Posterior cingulate gyrus (tissue), 11 donors: ENCODE measurements around the gene MPRIP.
A peak's percentile ranks its signal among the peaks of the same experiment; 100 is the strongest.

Source experiments
- DNase-seq, 10 donors: peaks; one replicate each; pipeline versions ENCODE4 v3.0.0 to v3.0.0-alpha.2; 2020 to 2021; ENCODE audit warnings: mixed read lengths in 3 of 10
- intact Hi-C: fragments of 100-400 bp; cut with DNase I; formaldehyde crosslinking; loops from one replicate; pipeline ENCODE4 v1.15.1; 2023

The MPRIP gene

DNA sequence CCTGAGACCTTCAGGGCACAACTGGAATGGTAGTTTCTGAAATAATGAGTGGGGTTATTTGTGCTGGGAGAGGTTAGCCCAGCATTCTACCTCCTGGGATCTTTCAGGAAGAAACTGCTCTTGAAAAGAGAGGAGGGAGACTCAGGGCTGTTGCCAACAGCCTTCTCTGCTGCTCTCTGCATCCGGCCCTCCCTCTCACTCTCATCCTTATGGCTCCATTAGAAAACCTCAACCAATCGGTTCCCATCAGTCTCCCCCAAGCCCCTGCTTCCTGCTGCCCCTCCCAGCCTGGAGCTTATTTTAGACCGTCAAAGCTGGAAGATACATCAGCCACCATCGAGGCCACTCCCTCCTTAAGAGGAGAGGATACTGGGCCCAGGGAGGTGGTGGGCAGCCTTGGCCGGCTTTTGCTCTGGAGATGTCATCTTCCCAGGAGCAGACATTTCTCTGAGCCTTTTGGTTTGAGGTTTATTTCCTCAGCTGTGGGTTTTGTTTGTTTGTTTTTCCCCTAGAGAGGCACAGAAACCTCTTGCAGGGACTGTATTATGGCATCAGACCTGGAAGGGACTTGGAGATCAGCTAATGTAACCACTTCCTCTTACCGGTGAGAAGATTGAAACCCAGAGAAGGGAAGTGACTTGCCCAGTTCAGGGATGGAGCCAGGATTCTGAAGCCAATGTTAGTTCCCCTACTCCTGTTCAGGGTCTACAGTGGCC lies 2.7 kb downstream of the MPRIP start:
- DNase-seq = peak in 4 of 10 donors; percentile 13 to 83 (median 58)
- intact Hi-C loops = loop anchor here (5.0 kb wide), 2 partner anchors 43 to 102 kb away; no protein-coding TSS in a partner anchor

DNA sequence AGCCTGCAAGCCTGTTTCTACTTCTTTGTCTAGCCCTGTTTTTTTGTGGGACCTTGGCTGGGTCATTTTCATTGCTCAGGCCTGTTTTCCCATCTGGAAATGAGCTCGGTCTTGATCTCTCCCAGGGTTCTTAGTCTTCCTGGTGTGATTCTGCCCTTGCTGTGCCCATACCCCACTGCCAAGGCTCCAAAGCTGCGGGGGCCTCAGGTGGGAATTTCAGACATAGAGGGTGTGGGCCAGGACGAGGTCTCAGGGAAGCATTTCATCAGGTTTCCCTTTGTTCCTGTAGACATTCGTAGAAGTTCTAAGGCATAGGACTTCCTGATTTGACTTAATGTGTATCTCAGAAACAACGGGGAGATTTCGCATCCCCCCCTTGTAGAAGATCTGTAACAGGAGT lies 5.8 kb downstream of the MPRIP start:
- no peak for DNase-seq
- intact Hi-C loops = loop anchor here (5.0 kb wide), 1 partner anchor 46 kb away; no protein-coding TSS in a partner anchor

DNA sequence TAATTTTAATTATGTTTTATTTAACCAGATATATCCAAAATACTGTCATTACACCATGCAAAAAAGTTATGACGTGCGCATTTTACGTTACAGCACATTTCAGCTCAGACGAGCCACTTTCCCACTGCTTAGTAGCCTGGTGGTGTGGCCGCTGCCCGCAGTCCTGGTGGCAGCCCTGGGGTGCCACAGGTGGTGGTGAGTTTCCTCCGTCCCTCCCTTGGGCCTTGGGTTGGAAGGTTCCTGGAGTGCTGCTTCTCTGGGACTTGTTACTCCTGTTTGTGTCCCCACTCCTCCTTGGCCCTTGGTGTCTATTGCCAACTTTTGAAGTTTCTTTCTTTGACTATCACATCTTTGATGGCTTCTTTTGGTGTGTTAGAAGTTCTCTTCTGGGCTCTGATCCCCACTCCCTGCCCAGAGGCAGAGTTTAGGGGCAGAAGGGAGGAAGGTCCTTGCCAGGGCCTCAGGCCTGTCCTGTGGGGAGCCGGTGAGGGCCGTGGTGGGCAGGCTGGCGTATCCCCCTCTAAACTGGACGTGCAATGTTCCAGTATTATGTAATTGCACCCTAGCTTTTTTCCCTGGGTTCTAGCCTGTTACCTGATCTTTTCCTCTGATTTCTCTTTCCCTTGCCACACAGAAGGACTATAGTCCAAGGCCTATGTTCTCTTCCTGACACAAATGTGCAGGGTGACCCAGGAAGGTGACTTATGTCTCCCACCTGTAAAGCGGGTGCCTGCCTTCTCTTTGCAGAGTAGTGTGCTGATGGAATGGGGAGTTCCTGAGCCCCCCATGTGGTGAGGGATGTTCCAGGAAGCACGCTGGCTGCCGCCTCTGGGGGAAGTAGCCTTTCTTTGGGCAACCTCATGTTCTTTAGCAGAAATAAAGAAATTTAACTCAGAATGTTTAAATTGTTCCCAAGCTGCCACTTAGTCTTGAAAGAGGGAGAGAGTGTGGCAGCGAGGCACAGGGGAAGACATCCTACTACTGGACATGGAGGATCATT lies 8.4 kb downstream of the MPRIP start:
- intact Hi-C loops = no loop called here
- DNase-seq = peak in 1 of 10 donors; percentile 3

DNA sequence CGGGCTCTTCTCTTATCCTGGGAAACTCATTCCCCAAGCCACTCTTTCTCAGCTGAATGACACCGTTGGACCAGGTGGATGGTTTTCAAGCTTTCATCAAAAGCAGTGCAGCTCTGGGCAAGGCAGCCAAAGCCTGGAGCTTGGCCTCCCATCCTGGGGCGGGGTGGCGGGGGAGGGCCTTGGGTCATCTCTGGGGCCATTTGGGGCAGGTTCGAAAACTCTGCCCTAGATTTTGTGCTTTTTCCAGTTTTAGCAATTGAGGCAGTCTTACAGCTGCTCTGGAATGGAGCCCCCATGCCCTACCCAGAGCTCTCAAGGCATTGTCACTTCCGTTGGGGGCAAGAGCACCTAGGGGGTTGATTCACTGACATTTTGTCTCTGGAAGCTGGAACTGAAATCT lies 9.1 kb downstream of the MPRIP start:
- peak in 1 of 10 donors; percentile 7 for DNase-seq
- intact Hi-C loops = no loop called here

DNA sequence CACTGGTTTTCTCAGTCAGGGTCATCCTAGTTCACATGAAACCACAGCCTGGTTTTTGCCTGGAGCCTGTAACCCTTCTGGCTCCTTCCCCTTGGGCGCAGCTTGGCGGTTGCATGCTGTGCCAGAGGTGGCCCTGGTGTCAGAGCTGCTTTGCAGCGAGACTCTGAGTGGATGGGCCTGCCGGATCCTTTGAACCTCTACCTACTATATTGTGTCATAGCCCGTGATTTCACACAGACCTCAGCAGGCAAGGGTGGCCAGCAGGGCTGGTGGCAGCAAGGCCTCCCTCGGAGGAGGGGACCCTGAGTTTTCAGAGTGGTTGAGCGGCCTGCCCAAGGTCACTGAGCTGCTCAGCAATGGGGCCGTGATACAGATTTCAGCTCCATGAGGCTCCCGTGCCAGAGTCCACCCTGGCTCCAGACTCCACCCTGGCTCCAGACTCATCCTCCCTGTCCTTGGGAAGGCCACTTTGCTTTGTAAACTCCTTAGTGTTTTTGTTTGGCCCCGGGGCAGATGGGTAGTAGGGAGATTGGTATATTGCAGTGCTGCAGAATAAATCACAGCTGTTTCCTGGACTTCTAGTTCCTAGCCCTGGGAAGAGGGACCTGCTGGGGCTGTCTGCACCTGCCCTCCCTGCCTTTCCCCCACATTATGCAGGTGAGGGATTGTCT lies 9.7 kb downstream of the MPRIP start:
- peak in 1 of 10 donors; percentile 8 for DNase-seq

DNA sequence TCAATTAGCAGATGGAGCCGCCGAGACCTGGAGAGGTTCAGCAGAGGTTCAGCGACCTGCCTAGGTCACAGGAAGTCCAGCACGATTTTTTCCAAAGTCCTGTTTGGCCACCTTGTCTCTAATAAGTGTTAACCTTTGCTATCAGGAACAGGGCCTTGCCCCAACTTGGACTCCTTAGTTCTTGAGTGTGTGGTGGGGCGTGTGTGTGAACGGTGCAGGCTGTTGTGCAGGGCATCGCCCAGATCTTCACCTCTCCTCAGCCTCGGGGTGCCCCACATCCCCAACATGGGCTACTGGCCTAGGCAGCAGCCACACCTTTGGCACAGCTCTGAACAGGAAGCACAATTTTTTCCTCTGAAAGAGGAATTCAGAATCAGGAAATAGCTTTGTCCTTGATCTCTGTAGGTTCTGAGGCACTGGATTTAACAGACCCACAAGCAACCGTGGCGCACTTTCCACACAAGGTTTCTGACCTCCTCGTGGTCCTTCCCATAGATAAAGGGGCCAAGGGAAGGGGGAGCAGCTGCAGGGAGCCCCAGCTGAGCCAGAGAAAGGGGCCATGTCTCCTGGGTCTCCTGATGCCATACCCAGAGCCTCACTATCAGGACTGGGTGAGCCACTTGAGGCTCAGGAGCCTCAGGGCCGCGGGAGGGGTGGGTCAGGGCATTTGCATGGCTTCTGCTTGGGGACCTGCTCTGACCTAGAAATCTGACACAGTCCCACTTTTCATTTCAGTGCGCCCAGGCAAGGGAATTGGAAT lies 10.4 kb downstream of the MPRIP start:
- intact Hi-C loops = no loop called here
- peak in 1 of 10 donors; percentile 4 for DNase-seq

More for the DNA sequence above, 9.7 kb downstream of the MPRIP start:
- intact Hi-C loops = no loop called here

DNA sequence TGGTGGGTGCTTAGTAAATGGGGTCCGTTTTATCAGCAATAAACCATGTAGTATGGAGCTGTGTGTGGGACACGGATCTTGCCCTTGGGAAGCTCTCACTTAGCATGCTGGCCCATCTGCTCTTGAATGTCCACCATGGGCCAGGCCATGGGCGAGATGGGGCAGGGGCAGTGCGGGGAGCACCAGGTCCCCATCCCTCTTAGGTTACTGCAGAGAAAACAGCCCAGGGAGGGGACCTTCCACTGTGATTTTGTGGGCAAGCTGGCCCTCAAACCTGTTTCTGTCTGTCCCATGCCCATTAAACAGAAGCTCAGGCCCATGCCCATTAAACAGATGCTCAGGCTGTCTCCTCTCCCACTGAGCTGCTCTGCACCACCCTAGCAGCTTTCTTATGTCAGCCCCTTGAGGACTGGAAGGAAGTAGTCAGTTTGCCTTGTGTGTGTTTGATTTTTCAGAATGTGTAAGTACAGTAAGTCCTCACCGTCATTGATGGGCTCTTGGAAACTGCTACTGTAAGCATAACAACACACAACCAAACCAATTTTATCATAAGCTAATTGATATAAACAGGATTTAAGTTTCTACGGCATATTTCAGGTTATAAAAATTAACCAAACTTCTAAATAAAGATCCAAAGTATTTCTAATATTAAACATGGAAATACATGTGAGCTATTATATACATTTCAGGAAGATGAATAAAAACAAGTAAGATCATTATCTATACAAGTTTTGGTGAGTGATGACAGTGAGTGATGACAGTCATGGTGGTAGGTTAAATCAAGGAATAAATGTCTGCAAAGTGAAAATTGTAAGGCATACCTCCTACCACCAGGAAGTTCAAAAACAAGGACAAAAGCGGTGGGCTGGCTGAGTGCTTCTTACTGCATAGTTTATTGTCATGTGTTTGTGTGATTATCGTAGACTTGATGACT lies 11.5 kb downstream of the MPRIP start:
- intact Hi-C loops = no loop called here
- no peak for DNase-seq

DNA sequence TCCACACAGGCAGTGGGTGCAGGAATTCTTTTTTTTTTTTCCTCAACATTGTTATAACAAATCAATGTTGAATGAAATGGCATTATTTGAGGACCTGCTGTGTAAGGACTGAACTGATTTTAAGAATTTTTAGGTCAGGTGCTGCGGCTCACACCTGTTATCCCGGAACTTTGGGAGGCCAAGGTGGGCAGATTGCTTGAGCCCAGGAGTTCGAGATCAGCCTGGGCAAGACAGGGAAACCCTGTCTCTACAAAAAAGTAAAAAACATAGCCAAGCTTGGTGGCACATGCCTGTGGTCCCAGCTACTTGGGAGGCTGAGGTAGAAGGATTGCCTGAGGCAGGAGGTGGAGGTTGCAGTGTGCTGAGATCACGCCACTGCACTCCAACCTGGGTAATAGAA lies 12.4 kb downstream of the MPRIP start:
- intact Hi-C loops = no loop called here
- DNase-seq = no peak

DNA sequence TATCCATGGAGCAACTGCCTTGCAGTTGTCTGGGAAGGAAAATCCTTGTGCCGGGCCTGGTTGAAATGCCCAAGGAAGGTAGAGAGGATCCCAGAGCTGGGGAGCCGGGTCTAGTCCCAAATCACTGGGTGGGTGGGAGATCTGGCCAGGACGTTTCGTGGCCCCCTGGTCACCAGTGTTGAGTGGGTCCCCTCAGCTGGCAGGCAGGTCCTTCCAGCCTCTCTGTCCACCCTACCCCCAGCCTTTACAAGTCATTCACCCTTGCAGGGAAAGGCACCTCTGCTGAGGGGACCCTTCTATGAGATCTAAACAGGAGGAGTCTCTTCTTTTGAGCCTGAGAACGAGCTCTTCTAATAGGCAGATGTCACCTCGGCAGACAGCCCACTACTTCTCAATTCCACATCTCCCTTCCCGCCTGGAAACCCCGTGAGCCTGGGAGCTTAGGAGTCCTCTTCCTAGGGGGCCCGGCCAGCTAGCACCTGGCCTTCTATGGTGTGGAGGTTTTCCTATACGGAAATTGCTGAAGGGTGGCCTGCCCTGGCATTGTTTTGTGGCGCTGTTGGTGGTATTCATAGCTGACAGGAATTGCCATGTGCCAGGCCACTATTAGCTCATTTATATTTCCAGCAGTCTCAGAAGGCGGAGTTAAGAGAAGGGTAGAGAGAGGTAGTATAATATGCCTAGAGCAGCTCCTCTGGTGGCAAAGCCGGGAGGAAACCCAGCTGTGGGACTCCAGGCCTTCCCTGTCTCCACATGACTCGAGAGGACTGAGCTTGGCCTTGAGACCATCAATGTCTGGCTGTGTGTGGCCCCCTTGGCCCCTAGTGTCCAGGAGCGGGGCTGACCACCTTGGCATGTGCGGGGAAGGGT lies 13.3 kb downstream of the MPRIP start:
- peak in 1 of 10 donors; percentile 72 for DNase-seq
- intact Hi-C loops = no loop called here

DNA sequence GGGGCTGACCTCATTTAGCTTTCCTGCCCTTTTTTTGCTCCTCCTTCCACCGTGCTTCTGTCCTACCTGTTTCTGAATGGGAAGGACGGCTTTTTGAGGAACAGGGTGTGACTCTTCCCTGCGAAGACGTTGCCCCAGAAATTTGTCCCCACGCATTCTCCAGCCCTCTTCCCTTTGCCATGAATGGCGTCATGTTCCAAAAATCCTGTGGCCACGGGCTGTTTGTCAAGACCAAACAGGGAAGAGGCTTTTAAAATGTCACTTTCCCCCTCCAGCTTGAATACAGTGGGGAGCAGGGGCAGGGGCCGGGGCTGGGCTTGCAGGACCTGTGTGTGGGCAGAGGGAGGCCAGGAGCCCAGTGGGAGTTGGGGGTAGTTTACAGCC lies 13.9 kb downstream of the MPRIP start:
- intact Hi-C loops = no loop called here
- DNase-seq = peak in 1 of 10 donors; percentile 80

DNA sequence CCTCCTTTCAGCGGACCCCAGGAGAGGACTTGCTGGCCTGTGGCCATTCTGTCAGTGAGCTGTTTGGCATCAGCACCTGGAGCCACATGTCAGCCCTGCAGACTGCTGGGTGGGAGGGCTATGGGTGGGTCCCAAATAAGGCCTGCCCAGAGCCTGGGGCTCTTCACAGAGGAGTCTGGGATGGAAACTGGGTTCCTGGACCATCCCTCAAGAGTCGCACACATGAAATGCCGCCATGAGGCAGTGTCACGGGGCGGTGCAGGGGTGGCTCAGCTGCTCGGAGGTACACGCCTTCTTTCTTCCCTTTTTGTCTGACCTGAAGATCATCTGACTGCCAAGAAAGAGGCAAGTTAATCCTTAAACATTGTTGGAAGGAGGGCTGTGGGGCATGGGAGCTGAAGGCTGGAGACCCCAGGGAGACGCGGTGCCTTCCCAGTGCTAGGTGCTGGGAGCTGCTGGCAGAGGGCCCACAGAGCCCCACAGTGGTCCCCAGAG lies 14.8 kb downstream of the MPRIP start:
- peak in 2 of 10 donors; percentile 3 to 61 for DNase-seq
- intact Hi-C loops = no loop called here

DNA sequence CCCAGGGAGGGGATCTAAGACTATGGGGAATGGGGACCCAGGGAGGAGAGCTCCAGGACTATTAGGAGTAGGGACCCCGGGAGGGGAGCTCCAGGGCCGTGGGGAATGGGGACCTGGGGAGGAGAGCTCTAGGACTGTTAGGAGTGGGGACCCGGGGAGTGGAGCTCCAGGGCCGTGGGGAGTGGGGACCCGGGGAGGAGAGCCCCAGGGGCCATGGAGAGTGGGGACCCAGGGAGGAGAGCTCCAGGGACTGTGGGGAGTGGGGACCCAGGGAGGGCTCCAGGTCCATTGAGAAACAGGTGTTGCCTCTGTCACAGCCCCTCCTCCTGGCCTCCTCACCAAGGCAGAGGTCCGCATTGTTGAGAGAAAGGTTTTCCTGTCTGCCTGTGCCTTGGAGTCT lies 16.0 kb downstream of the MPRIP start:
- intact Hi-C loops = no loop called here
- peak in 2 of 10 donors; percentile 4 to 58 for DNase-seq

DNA sequence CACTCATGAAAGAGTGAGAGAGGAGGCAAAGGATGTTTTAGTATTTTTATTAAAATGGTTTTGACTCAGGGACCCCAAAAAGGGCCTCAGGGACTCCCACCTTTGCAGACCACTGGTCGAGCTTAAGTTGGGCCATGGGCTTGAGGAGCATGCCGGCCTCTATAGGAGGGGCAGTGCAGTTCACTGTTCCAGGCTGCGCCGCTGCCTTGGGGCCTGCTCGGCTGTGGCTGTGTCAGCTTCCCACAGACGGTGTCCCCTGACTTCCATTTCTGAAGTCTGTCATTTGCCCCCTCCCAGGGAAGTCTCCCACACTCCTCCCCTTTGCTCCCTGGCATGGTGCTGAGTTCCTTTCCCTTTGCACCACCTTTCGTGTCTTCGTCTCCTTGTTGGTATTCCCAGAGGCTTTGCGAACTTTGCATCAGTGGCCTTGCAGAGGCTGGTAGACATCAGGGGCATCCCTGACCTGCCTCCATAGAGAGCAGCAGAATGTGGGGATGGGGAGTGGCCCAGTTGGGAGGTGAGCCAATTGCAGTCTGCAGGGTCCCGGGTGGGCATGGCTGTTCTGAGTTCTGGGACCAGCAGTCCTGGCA lies 17.1 kb downstream of the MPRIP start:
- peak in 1 of 10 donors; percentile 6 for DNase-seq
- intact Hi-C loops = no loop called here

DNA sequence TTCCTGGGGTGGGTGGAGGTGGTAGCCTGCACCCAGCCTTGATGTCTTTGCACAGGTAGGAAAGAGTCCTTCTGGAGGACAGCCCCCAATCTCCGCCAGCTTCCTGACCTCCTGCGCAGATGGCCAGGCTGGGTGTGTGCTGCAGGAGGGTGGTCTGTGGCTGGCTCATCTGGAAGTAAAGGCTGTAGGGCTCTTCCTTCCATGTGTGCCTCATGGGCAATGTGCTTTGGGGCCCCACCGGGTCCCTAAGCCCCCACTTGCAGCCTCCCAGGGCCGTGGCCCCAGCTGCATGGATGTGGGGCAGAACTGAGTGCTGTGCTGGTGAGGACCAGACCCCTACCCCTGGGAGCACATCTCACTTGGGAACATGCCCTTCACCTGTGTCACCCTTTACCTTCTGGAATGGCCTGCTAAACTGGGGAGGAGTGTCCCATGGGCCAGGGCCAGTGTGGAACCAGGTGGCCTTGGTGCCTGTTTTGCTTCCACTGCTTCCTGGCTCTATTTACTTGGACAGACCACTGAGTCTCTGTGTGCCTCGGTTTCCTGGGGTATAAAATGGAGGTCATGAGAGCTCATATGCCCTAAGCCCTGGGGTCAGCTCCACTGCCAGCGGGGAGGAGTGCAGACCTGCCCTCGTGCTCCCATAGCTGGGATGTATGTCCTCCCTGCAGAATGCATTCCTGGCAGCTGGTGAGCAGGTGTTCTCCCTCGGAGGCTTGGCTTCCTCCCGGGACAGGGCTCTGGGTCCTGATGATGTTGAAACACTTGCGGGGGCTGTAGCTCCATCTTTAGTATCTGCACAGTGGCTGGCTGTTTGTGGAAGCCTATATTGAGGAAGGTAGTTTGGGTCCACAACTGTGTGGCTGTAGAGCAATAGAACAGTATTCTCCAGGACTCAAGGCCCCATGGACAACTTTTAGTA lies 18.0 kb downstream of the MPRIP start:
- DNase-seq = peak in 1 of 10 donors; percentile 84
- intact Hi-C loops = no loop called here

DNA sequence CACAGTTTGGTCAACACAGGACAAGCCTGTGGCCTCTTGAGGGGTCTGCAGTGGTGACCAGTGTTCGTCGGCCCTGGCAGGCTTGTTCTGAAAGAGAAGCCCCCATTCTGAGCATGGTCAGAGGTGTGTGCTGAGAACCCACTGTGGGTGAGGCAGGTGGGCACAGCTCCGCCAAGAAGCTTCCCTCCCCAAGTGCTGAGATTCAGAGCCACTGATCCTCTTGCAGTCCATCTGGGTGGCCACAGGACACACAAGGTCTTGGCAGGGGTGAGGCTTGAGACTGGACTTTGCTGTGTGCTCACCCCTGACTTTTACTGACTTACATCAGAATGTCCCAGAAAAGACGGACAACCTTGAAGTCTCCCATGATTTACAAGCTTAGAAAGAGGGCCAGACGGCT lies 18.7 kb downstream of the MPRIP start:
- intact Hi-C loops = no loop called here
- peak in 1 of 10 donors; percentile 52 for DNase-seq

DNA sequence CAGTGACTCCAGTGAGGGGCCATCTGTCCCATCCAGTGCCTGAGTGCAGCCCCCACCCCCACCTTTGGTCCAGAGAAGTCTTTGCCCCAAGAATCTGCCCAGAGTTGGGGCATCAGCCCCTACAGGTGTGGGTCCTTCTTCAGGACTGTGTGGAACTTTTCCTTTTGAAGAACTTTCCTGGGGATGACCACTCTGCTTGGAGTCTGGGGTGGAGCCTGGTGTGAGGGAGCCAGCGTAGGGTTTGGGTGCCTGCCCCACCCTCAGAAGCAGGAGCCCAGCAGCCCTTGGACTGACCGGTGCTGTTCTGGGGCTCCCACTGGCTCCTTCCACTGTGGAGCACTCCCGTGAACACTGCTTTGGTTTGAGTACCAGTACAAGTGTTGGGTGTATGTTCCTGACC lies 19.3 kb downstream of the MPRIP start:
- intact Hi-C loops = no loop called here
- peak in 2 of 10 donors; percentile 11 to 63 for DNase-seq
